Loucy (cell line): Measurements from ENCODE around the gene BRAF.

Source experiments
- H2AFZ ChIP-seq: fragments of 200-600 bp; sonication (generic); 2 replicates; pipeline ENCODE4 v1.6.0; 2016; ENCODE audit warnings: antibody characterized with exemption, mild to moderate bottlenecking, low read length, moderate library complexity
- H3F3A ChIP-seq: fragments of 200-600 bp; 2 replicates; pipeline ENCODE4 v1.6.0; 2016; ENCODE audit warnings: antibody characterized with exemption, low read depth, mild to moderate bottlenecking
- H3K27me3 ChIP-seq: fragments of 200-600 bp; sonication (generic); 2 replicates; pipeline ENCODE4 v1.6.1; 2014; ENCODE audit warnings: low read length, mild to moderate bottlenecking; ENCODE audit not compliant: insufficient read depth, poor library complexity, severe bottlenecking
- H3K36me3 ChIP-seq: fragments of 200-600 bp; sonication (generic); 2 replicates; pipeline ENCODE4 v1.6.1; 2016; ENCODE audit warnings: low read length; ENCODE audit not compliant: insufficient read depth
- H3K4me1 ChIP-seq: fragments of 200-600 bp; sonication (generic); 2 replicates; pipeline ENCODE4 v1.5.1; 2014; ENCODE audit warnings: low read length, mild to moderate bottlenecking; ENCODE audit not compliant: insufficient read depth, poor library complexity, severe bottlenecking
- H3K4me2 ChIP-seq: fragments of 200-600 bp; sonication (generic); 2 replicates; pipeline ENCODE4 v1.6.0; 2014; ENCODE audit warnings: antibody characterized with exemption, low read length, low read depth, mild to moderate bottlenecking; ENCODE audit not compliant: poor library complexity, severe bottlenecking
- H3K4me3 ChIP-seq: fragments of 200-600 bp; sonication (generic); 2 replicates; pipeline ENCODE4 v1.5.1; 2014; ENCODE audit warnings: low read length, mild to moderate bottlenecking, mixed read lengths; ENCODE audit not compliant: poor library complexity, severe bottlenecking
- H3K79me2 ChIP-seq: fragments of 200-600 bp; sonication (generic); 2 replicates; pipeline ENCODE4 v1.6.1; 2014; ENCODE audit warnings: low read length; ENCODE audit not compliant: insufficient read depth
- H3K9ac ChIP-seq: fragments of 200-600 bp; sonication (generic); 2 replicates; pipeline ENCODE4 v1.6.0; 2014; ENCODE audit warnings: mild to moderate bottlenecking, low read depth, low read length, moderate library complexity; ENCODE audit not compliant: poor library complexity, severe bottlenecking
- H3K9me2 ChIP-seq: fragments of 200-600 bp; sonication (generic); replicated peaks from 2 replicates; pipeline ENCODE4 v1.6.1; 2016; ENCODE audit warnings: low read depth, low read length, mixed read lengths
- H3K9me3 ChIP-seq: fragments of 200-600 bp; sonication (generic); 2 replicates; pipeline ENCODE4 v1.6.1; 2014; ENCODE audit warnings: mild to moderate bottlenecking, antibody characterized with exemption, low read length, low read depth; ENCODE audit not compliant: insufficient read depth
- H4K20me1 ChIP-seq: fragments of 200-600 bp; sonication (generic); 2 replicates; pipeline ENCODE4 v1.6.0; 2014; ENCODE audit warnings: antibody characterized with exemption, low read length, mild to moderate bottlenecking; ENCODE audit not compliant: insufficient read depth, poor library complexity, severe bottlenecking
- CTCF ChIP-seq: fragments of 200-600 bp; sonication (generic); conservative IDR thresholded peaks from 2 replicates; pipeline ENCODE4 v1.5.1; 2014; ENCODE audit warnings: mild to moderate bottlenecking, antibody characterized with exemption, low read length
- EZH2phosphoT487 ChIP-seq: fragments of 200-600 bp; IDR thresholded peaks from 2 replicates; pipeline ENCODE4 v1.6.1; 2018; ENCODE audit warnings: antibody characterized with exemption, mild to moderate bottlenecking, moderate library complexity, borderline replicate concordance

BRAF gene

GRCh38 chr7:140922741-140923345, 1.9 kb downstream of the BRAF start:
- peaks cover 65% of the 10 kb centered on the region for H3K79me2 ChIP-seq
- H2AFZ ChIP-seq: no peak overlapping the region
- H3F3A ChIP-seq: no peaks in the 10 kb centered on the region
- H3K4me1 ChIP-seq: peaks cover 39% of the 10 kb centered on the region
- no peaks in the 10 kb centered on the region for H3K36me3 ChIP-seq
- H3K9ac ChIP-seq: peak overlapping the region; percentile 94
- H3K9me2 ChIP-seq: no peaks in the 10 kb centered on the region
- no peaks in the 10 kb centered on the region for H3K9me3 ChIP-seq
- TF ChIP-seq CTCF (no peak), EZH2phosphoT487 (no peak)
- H3K27me3 ChIP-seq: no peaks in the 10 kb centered on the region
- H3K4me2 ChIP-seq: peak overlapping the region; percentile 89
- H3K4me3 ChIP-seq: peak overlapping the region; percentile 92
- peaks cover 31% of the 10 kb centered on the region for H4K20me1 ChIP-seq

GRCh38 chr7:140920745-140921144, 4.0 kb downstream of the BRAF start:
- H3K79me2 ChIP-seq: peaks cover 86% of the 10 kb centered on the region
- H4K20me1 ChIP-seq: peaks cover 36% of the 10 kb centered on the region
- H3K4me1 ChIP-seq: peaks cover 48% of the 10 kb centered on the region
- peak overlapping the region; percentile 89 for H3K4me2 ChIP-seq
- H3K9me2 ChIP-seq: no peaks in the 10 kb centered on the region
- H3K9me3 ChIP-seq: no peaks in the 10 kb centered on the region
- no peak for TF ChIP-seq EZH2phosphoT487
- no peak for TF ChIP-seq CTCF
- no peak overlapping the region for H3K9ac ChIP-seq
- H3K4me3 ChIP-seq: peak overlapping the region; percentile 92
- no peak overlapping the region for H2AFZ ChIP-seq
- no peaks in the 10 kb centered on the region for H3K36me3 ChIP-seq
- H3F3A ChIP-seq: no peaks in the 10 kb centered on the region
- no peaks in the 10 kb centered on the region for H3K27me3 ChIP-seq

GRCh38 chr7:140918236-140918635, 6.5 kb downstream of the BRAF start:
- no peak for TF ChIP-seq EZH2phosphoT487

GRCh38 chr7:140917258-140917657, 7.5 kb downstream of the BRAF start:
- H3F3A ChIP-seq: no peaks in the 10 kb centered on the region
- no peaks in the 10 kb centered on the region for H3K36me3 ChIP-seq
- no peak overlapping the region for H3K4me2 ChIP-seq
- peaks cover 93% of the 10 kb centered on the region for H3K79me2 ChIP-seq
- H3K9ac ChIP-seq: no peak overlapping the region
- H2AFZ ChIP-seq: no peak overlapping the region
- peaks cover 44% of the 10 kb centered on the region for H4K20me1 ChIP-seq
- H3K9me3 ChIP-seq: no peaks in the 10 kb centered on the region
- H3K9me2 ChIP-seq: no peaks in the 10 kb centered on the region
- H3K4me3 ChIP-seq: no peak overlapping the region
- H3K27me3 ChIP-seq: no peaks in the 10 kb centered on the region
- TF ChIP-seq CTCF (no peak), EZH2phosphoT487 (no peak)
- H3K4me1 ChIP-seq: peaks cover 32% of the 10 kb centered on the region

More at GRCh38 chr7:140918236-140918635, 6.5 kb downstream of the BRAF start:
- Histone ChIP-seq H3K27me3 (no peaks in the 10 kb centered on the region), H3K9me2 (no peaks in the 10 kb centered on the region), H3K4me2 (no peak overlapping the region), H3K79me2 (peaks cover 93% of the 10 kb centered on the region), H3K36me3 (no peaks in the 10 kb centered on the region), H4K20me1 (peaks cover 44% of the 10 kb centered on the region), H3K4me1 (peaks cover 41% of the 10 kb centered on the region), H3F3A (no peaks in the 10 kb centered on the region), H3K4me3 (no peak overlapping the region), H3K9me3 (no peaks in the 10 kb centered on the region), H3K9ac (no peak overlapping the region), H2AFZ (no peak overlapping the region)
